HepG2 (cell line): ENCODE results near the gene KIF26B. TPM values are rescaled to one million over a fixed set of nuclear protein-coding genes. Genes with fewer than 3 reads are reported as not detected.

Experiments used
- ATAC-seq: fragments of 200-7000 bp; cut with Tn5 transposase; 3 replicates; pipeline ENCODE4 v1.9.1; 2020; ENCODE audit warnings: mild to moderate bottlenecking, moderate library complexity
- BruUV-seq: library from RNA; stranded (reverse); fragments of 400-500 nt; replicated peaks from 2 replicates; lab custom pipeline; 2021; lab: Mats Ljungman, UMichigan
- CTCF ChIA-PET: fragments of 300-600 bp; formaldehyde crosslinking; extraction: SDS; loops from one replicate; lab custom pipeline; 2021; ENCODE audit warnings: low total read pairs, inconsistent platforms, low intra/inter-chr PET ratio; lab: Yijun Ruan, JAX
- POLR2A ChIA-PET: fragments of 350-600 bp; sonication (Branson Sonifier 250); formaldehyde crosslinking; loops from one replicate; lab custom pipeline; 2020; ENCODE audit warnings: antibody characterized with exemption, inconsistent platforms; lab: Yijun Ruan, JAX
- DNase-seq: peaks from one replicate; pipeline ENCODE4 v3.0.0-alpha.2; 2015; ENCODE audit warnings: low spot score
- FAIRE-seq: peaks from 3 replicates; lab custom pipeline; 2011; peaks lifted over from hg19 to GRCh38; lab: Jason Lieb, UNC
- H2AFZ ChIP-seq: one replicate; pipeline ENCODE4 v1.6.1; 2011; ENCODE audit warnings: low read length, inconsistent platforms
- H3K27ac ChIP-seq: fragments of 300-600 bp; 3 replicates; pipeline ENCODE4 v1.8.0; 2011; ENCODE audit warnings: mixed run types, mild to moderate bottlenecking, mixed read lengths, low read length, inconsistent platforms; ENCODE audit not compliant: insufficient read depth; ENCODE audit errors: extremely low read length
- H3K27me3 ChIP-seq, 2 experiments: fragments of 200-600 bp in 1 of 2; 2 replicates in 1 of 2; 3 replicates in 1 of 2; pipeline versions ENCODE4 v1.6.0 to v1.8.0; 2011; ENCODE audit warnings: low read length in 2 of 2, mild to moderate bottlenecking in 2 of 2, moderate library complexity in 2 of 2, inconsistent platforms in 1 of 2; ENCODE audit not compliant: insufficient read depth in 2 of 2, control insufficient read depth in 1 of 2
- H3K36me3 ChIP-seq, 2 experiments: fragments of 200-600 bp in 1 of 2; replicated peaks in 1 of 2; 2 replicates in 1 of 2; 3 replicates in 1 of 2; pipeline versions ENCODE4 v1.5.1 to v1.8.0; 2011; ENCODE audit warnings: low read length in 2 of 2, inconsistent platforms in 1 of 2; ENCODE audit not compliant: insufficient read depth in 2 of 2, control insufficient read depth in 1 of 2
- H3K4me1 ChIP-seq: 2 replicates; pipeline ENCODE4 v1.5.1; 2012; ENCODE audit warnings: low read length, inconsistent platforms; ENCODE audit not compliant: insufficient read depth
- H3K4me2 ChIP-seq: 2 replicates; pipeline ENCODE4 v1.6.0; 2011; ENCODE audit warnings: low read depth, low read length, inconsistent platforms
- H3K4me3 ChIP-seq, 3 experiments: fragments of 200-600 bp in 1 of 3; sonication (generic), shearing (Covaris generic) in 1 of 3; replicated peaks in 1 of 3; 2 replicates each; pipeline ENCODE4 v1.5.1; 2011 to 2016; ENCODE audit warnings: low read length in 3 of 3, inconsistent platforms in 2 of 3, low read depth in 2 of 3, mild to moderate bottlenecking in 2 of 3, control low read depth in 1 of 3, mixed read lengths in 1 of 3; ENCODE audit not compliant: insufficient read depth in 1 of 3
- H3K79me2 ChIP-seq: one replicate; pipeline ENCODE4 v1.6.1; 2011; ENCODE audit warnings: low read length, inconsistent platforms; ENCODE audit not compliant: insufficient read depth
- H3K9ac ChIP-seq: 2 replicates; pipeline ENCODE4 v1.6.0; 2011; ENCODE audit warnings: mild to moderate bottlenecking, low read depth, low read length, inconsistent platforms; ENCODE audit not compliant: insufficient read depth
- H3K9me3 ChIP-seq: 2 replicates; pipeline ENCODE4 v1.5.1; 2012; ENCODE audit warnings: mild to moderate bottlenecking, low read length
- H4K20me1 ChIP-seq: 2 replicates; pipeline ENCODE4 v1.6.0; 2011; ENCODE audit warnings: inconsistent platforms, mild to moderate bottlenecking, low read length, moderate library complexity; ENCODE audit not compliant: insufficient read depth
- CREBL2 ChIP-seq: sonication (generic); formaldehyde crosslinking; IDR thresholded peaks from 2 replicates; pipeline ENCODE4 v1.8.1; 2023; ENCODE audit warnings: missing genetic modification reagents, mild to moderate bottlenecking, borderline replicate concordance
- HDAC1 ChIP-seq: sonication (generic); formaldehyde crosslinking; IDR thresholded peaks from 2 replicates; pipeline ENCODE4 v1.5.1; 2020; ENCODE audit warnings: mild to moderate bottlenecking, missing genetic modification reagents
- LBX2 ChIP-seq: sonication (generic); formaldehyde crosslinking; IDR thresholded peaks from 2 replicates; pipeline ENCODE4 v1.5.0; 2020; ENCODE audit warnings: missing genetic modification reagents, mild to moderate bottlenecking, borderline replicate concordance
- NONO ChIP-seq, 2 experiments: fragments of 450-650 bp in 1 of 2; sonication (generic) in 1 of 2; formaldehyde crosslinking in 1 of 2; IDR thresholded peaks in 1 of 2; conservative IDR thresholded peaks in 1 of 2; 2 replicates each; pipeline versions ENCODE4 v1.6.1 to v1.8.0; 2017 to 2022; ENCODE audit warnings: mild to moderate bottlenecking in 1 of 2, missing genetic modification reagents in 1 of 2, moderate library complexity in 1 of 2
- PRDM10 ChIP-seq: sonication (generic); formaldehyde crosslinking; IDR thresholded peaks from 2 replicates; pipeline ENCODE4 v1.4.0; 2020; ENCODE audit warnings: low read depth, missing genetic modification reagents
- ZNF646 ChIP-seq: sonication (generic); formaldehyde crosslinking; IDR thresholded peaks from 2 replicates; pipeline ENCODE4 v1.9.0; 2021; ENCODE audit warnings: mild to moderate bottlenecking, missing genetic modification reagents
- ZNF7 ChIP-seq: IDR thresholded peaks from 2 replicates; pipeline ENCODE4 v1.6.1; 2016; ENCODE audit warnings: missing biosample characterization, missing genetic modification reagents
- ZNF784 ChIP-seq: sonication (generic); formaldehyde crosslinking; IDR thresholded peaks from 2 replicates; pipeline ENCODE4 v1.5.1; 2020; ENCODE audit warnings: missing genetic modification reagents, mild to moderate bottlenecking, borderline replicate concordance
- WGBS: methylation state at CpG from one replicate; pipeline ENCODE4 v1.1.6; 2017; ENCODE audit warnings: low lambda C conversion rate; 5-methylcytosine and 5-hydroxymethylcytosine counted together
- in situ Hi-C: cut with HindIII; loops from 2 replicates; pipeline ENCODE4 v1.10.0; 2017; ENCODE audit warnings: low pct_unique_long_range_greater_than_20kb; ENCODE audit not compliant: extremely low pct_ligation_motif_present
- intact Hi-C: fragments of 100-400 bp; cut with micrococcal nuclease; formaldehyde crosslinking; loops from one replicate; pipeline ENCODE4 v1.10.0; 2022; ENCODE audit not compliant: unreplicated experiment
- polyA plus RNA-seq, 8 experiments: library from polyadenylated mRNA; depleted of rRNA in 3 of 8; stranded (reverse) in 7 of 8; unstranded in 1 of 8; fragments of >200 nt; fragmentation: Illumina TruSeq in 4 of 8; extraction: Trizol in 4 of 8; gene quantifications; 2 replicates each; pipeline versions ENCODE4 v1.2.1 to v1.2.3, GENCODE V29; 2011 to 2016; ENCODE audit warnings: low read depth in 4 of 8, missing spikeins in 1 of 8, mixed read lengths in 1 of 8; ENCODE audit not compliant: insufficient read depth in 1 of 8
- total RNA-seq, 5 experiments: library from RNA; depleted of rRNA; stranded (reverse); fragments of >200 nt; fragmentation: Illumina TruSeq; extraction: Trizol; gene quantifications; 2 replicates each; pipeline ENCODE4 v1.2.3, GENCODE V29; 2016; ENCODE audit warnings: low read depth in 1 of 5

Gene KIF26B
- total and polyA plus RNA-seq, 2 of the 13 experiments (the other 11 are each of a cell fraction or from before 2014, with no cell fraction given) = 0.08 to 0.09 TPM

GRCh38 chr1:245748240-245748639, 593.5 kb downstream of the KIF26B start:
- no peaks in the 10 kb centered on the region for H3K79me2 ChIP-seq
- ATAC-seq (no peak), DNase-seq (no peak), FAIRE-seq (no peak)
- no peaks in the 10 kb centered on the region for H3K9me3 ChIP-seq
- no peaks in the 10 kb centered on the region for H3K27me3 ChIP-seq
- H3K36me3 ChIP-seq = no peaks in the 10 kb centered on the region
- H3K9ac ChIP-seq = no peak overlapping the region
- no peak overlapping the region for H3K4me2 ChIP-seq
- in situ Hi-C loops = no loop called here
- H3K4me3 ChIP-seq = no peak overlapping the region
- TF ChIP-seq ZNF7 = no peak
- TF ChIP-seq ZNF784 (CRISPR knock-in tag) = no peak
- no peak for TF ChIP-seq PRDM10 (CRISPR knock-in tag)
- TF ChIP-seq HDAC1 (CRISPR knock-in tag) = no peak
- TF ChIP-seq CREBL2 (CRISPR knock-in tag) = no peak
- no peak for TF ChIP-seq NONO (IDR thresholded peaks at IDR 0.05)
- TF ChIP-seq NONO (CRISPR knock-in tag; conservative IDR thresholded peaks at IDR 0.05) = no peak
- no peak for TF ChIP-seq LBX2 (CRISPR knock-in tag)
- TF ChIP-seq ZNF646 (CRISPR knock-in tag) = no peak
- no TSS peak for BruUV-seq
- WGBS = 87% methylated on average over 10 of the region's 10 CpGs
- ChIA-PET POLR2A (no interaction called here), CTCF (no interaction called here)
- no peaks in the 10 kb centered on the region for H4K20me1 ChIP-seq
- intact Hi-C loops = no loop called here
- no peak overlapping the region for H3K27ac ChIP-seq
- no peak overlapping the region for H2AFZ ChIP-seq
- no peaks in the 10 kb centered on the region for H3K4me1 ChIP-seq
